Measurements from ENCODE around the gene RPL27A.

The RPL27A gene

DNA sequence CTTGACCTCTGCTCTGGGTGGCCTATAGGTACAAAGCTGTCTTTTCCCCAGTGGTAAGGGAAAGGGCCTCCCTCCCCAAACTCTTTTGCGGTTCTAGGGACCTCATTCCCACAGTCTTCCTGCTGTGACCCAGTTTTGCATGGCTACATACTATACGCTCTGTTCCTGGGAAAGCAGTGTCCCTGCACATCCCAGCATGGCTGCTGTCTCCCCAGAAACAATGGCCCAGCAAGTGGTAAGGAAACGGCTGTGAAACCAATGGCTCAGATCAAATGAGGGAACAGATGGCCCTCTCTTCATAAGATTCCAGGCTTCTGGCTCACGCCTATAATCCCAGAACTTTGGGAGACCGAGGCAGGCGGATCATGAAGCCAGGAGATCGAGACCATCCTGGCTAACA, 41.1 kb downstream of the RPL27A start:
- no peak for DNase-seq (ENCODE audit: low read depth)
- TF ChIP-seq, protein P1, sequence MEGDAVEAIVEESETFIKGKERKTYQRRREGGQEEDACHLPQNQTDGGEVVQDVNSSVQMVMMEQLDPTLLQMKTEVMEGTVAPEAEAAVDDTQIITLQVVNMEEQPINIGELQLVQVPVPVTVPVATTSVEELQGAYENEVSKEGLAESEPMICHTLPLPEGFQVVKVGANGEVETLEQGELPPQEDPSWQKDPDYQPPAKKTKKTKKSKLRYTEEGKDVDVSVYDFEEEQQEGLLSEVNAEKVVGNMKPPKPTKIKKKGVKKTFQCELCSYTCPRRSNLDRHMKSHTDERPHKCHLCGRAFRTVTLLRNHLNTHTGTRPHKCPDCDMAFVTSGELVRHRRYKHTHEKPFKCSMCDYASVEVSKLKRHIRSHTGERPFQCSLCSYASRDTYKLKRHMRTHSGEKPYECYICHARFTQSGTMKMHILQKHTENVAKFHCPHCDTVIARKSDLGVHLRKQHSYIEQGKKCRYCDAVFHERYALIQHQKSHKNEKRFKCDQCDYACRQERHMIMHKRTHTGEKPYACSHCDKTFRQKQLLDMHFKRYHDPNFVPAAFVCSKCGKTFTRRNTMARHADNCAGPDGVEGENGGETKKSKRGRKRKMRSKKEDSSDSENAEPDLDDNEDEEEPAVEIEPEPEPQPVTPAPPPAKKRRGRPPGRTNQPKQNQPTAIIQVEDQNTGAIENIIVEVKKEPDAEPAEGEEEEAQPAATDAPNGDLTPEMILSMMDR (IDR thresholded peaks at IDR 0.05; ENCODE audit: insufficient read depth, low read depth, low read length, missing control alignments), result no peak
- no peak overlapping the region for H3K4me3 ChIP-seq (ENCODE audit: low read length)

DNA sequence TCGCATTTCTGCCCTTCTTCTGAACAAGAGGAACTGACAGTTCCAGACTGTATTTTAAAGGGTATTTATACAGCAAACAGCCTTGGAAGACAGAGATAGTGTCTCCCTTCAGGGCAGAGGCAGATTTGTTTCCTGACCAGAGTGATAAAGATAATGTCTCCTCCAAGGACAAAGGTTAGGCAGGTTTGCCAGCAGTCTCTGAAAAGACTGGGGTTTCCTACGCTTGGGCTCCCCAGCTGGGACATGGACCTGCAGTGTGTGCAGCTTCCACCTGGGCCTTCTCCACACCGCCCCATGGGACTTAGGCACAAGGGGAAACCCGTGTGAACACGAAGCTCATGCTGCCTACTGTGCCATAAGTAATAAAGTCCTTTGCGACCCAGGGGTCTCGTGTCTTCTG, 42.1 kb downstream of the RPL27A start:
- H3K4me3 ChIP-seq (ENCODE audit: low read length), result no peak overlapping the region
- TF ChIP-seq, protein P1 (IDR thresholded peaks at IDR 0.05; ENCODE audit: insufficient read depth, low read depth, low read length, missing control alignments), result no peak
- no peak for DNase-seq (ENCODE audit: low read depth)

DNA sequence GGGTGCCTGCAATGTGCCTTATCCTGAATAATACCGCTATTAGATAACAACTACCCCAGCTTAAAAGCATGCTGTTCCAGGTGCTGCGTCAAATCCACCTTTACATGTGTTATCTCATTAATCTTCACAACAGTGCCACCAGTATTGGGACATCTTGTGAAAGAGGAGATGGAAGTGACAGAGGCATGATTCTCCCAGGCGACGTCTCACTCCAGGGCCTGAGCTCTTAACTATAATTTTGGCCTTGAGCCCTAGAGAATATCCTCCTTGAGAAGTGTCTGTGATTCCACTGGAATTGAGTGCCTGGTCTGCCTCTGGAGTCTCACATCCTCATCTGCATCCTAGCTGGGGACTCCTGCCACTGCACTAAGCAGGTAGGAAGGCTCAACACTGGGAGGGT, 43.8 kb downstream of the RPL27A start:
- no peak overlapping the region for H3K4me3 ChIP-seq (ENCODE audit: low read length)
- TF ChIP-seq, protein P1 (IDR thresholded peaks at IDR 0.05; ENCODE audit: insufficient read depth, low read depth, low read length, missing control alignments), result no peak

DNA sequence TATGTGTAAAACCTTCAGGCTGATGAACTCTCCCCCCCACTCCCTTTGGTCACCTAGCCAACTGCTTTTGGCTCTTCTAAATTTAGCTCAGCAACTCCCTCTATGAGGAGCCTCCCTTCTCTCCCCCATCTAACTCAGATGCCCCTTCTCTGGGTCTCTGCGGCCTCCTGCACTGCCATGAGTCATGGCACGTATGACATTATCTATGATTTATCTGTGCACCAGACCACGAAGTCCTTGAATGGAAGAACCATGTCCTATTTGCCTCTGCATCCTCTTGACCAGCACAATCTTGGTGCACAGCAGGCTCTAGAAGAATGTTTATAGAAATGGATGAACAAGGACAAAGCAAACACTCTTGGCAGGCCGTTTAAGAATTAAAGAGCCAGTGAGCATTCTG, 46.0 kb downstream of the RPL27A start:
- TF ChIP-seq, protein P1 (IDR thresholded peaks at IDR 0.05; ENCODE audit: insufficient read depth, low read depth, low read length, missing control alignments), result no peak
- H3K4me3 ChIP-seq (ENCODE audit: low read length), result no peak overlapping the region
- no peak for DNase-seq (ENCODE audit: low read depth)

More for the DNA sequence above, 43.8 kb downstream of the RPL27A start:
- DNase-seq (ENCODE audit: low read depth), result no peak

DNA sequence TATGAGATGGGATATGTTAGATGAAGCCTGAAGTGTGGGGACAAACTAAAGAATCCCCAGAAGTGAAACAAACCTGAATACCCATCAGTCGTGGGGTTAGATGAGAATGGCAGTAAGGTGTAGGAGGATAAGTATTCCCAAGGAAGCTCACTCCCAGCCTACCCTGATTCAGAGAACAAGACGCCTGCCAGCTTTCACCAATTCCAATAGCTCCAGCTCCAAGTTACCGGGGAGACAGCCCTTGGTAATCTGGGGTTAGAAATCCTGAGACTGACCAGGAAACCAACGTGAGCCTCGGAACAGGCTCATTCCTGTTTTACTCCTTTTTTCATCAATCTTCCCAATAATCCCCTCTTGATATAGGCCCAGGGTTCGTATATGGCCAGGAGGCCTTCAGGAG, 46.5 kb downstream of the RPL27A start:
- no peak overlapping the region for H3K4me3 ChIP-seq (ENCODE audit: low read length)

DNA sequence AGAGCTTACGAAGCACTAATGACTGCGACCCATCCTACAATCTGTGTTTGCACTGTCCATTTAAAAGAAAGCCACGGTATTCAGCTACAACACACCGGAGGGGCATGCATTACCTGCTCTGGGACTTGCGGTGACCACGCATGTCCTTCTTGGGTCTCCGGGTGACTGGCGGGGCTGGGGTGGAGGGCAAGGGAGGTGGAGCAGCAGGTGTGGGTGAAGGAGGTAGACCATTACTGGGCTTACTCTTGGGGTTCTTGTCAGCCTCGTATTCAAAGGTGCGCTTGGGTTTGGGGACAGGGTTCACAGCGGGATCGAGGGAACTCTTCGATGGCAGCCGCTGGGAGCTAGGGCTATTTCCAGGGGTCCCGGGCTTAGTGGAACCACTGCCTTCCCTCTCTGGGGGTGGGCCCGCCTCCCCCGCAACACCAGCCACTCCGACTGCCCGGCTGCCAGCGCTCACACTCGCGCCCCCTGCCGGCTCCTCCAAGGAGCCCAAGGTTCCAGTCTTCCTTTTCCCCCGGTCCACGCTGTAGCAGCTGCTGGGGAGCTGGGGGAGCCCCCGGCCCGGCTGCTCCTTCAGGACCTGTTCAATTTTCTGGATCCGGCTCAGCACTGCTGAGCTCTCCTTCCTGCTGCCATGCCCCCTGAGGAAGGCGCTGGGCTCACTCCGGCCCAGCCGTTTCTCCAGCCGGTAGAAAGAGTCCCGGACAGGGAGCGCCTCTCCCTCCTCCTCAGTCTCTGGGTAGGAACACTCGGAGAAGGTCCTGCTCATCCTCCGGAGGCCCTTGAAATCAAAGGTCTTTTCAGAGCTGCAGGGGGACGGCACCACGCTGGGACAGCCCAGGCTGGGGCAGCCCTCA, 47.5 kb downstream of the RPL27A start:
- DNase-seq (ENCODE audit: low read depth), result no peak
- no peak overlapping the region for H3K4me3 ChIP-seq (ENCODE audit: low read length)
- TF ChIP-seq, protein P1 (IDR thresholded peaks at IDR 0.05; ENCODE audit: insufficient read depth, low read depth, low read length, missing control alignments), result no peak

More for the DNA sequence above, 46.5 kb downstream of the RPL27A start:
- no peak for DNase-seq (ENCODE audit: low read depth)
- TF ChIP-seq, protein P1 (IDR thresholded peaks at IDR 0.05; ENCODE audit: insufficient read depth, low read depth, low read length, missing control alignments), result no peak

DNA sequence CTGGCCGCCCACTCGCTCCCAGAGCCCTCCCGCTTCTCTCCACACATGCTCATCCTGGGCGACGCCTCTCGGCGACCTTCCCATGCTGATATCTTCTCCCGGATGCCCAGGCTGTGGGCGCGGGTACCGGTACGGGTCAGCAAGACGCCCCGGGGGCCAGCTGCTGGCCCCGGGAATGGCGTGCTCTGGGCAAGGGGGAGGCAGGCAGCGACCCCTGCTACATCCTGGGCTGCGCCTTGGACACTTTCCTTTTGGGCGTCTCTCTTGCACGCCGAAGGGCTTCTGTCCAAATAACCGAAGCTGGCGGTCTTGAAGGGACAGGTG, 48.1 kb downstream of the RPL27A start:
- no peak overlapping the region for H3K4me3 ChIP-seq (ENCODE audit: low read length)
- DNase-seq (ENCODE audit: low read depth), result no peak
- TF ChIP-seq, protein P1 (IDR thresholded peaks at IDR 0.05; ENCODE audit: insufficient read depth, low read depth, low read length, missing control alignments), result no peak
